Measurements from ENCODE around the gene SLC16A4.

SLC16A4 gene

DNA sequence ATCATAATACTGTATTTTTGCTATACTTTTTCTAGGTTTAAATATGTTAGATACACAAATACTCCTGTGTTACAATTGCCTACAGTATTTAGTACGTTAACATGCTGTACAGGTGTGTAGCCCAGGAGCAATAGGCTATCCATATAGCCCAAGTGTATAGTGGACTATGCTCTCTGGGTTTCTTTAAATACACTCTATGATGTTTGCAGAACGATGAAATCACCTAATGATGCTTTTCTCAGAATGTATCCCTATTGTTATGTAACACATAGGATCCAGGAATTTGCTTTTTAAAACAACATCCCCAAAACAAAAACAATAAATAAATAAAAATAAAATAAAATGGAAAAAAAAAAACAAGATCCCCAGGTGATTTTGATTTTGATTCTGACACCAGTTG lies 69.8 kb downstream of the SLC16A4 start:
- DNase-seq = no peak

DNA sequence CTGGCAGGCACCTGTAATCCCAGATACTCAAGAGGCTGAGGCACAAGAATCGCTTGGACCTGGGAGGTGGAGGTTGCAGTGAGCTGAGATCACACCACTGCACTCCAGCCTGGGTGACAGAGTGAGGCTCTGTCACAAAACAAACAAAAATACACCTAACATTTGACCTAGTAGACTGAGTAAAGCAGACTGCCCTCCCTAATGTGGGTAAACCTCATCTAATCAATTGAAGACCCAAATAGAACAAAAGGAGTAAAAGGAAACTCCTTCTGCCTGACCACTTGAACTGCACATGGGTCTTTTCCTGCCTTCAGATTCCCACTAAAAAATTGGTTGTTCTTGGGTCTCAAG lies 70.7 kb downstream of the SLC16A4 start:
- no peak for DNase-seq

DNA sequence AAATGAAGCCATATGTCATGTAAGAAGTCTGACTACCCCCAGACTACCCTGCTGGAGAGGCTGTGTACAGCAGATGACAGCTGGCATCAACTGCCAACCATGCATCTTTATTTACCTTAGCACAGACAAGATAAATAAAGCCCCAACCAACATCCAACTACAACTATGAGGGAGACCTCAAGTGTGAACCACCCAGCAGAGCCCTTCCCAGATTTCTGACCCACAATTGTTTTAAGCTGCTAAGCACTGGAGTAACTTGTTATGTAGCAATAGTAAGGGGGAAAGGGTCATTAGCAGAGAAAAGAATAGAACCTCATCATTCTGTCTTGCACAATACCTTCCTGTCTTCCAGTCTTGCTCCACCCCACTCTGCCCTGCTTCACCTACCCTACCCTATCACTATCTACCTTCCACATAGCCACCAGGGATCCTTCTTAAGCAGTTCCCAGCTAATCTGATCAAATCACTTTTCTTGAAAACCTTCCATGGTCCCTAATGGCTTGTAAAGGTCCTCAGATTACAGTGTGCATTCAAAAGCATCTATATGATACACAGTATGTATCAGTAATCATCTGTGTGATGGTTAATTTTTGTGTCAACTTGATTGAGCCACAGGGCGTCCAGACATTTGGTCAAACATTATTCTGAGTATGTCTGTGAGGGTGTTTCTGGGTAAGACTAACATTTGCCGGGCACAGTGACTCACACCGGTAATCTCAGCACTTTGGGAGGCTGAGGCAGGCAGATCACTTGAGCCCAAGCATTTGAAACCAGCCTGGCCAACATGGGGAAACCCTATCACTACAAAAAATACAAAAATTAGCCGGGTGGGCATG lies 71.3 kb downstream of the SLC16A4 start:
- no peak for DNase-seq

DNA sequence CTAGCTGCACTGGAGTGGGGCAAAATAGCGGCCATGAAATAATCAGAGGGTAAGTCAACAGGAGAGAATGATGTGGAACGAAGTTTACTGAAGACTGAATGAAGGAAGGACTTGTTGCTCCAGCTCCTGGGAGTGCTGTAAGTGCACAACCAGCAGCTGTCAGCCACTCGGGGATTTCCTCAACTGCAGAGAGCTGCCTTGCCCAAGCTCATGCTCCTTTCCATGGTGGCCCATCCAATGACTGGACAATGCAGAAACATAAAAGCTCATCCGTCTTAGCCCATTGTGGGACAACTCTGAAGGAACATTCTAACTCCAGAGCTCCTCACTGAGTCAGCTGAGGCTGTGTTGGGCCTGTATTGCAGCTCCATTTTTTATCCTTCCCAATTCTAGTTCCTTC lies 72.8 kb downstream of the SLC16A4 start:
- no peak for DNase-seq

DNA sequence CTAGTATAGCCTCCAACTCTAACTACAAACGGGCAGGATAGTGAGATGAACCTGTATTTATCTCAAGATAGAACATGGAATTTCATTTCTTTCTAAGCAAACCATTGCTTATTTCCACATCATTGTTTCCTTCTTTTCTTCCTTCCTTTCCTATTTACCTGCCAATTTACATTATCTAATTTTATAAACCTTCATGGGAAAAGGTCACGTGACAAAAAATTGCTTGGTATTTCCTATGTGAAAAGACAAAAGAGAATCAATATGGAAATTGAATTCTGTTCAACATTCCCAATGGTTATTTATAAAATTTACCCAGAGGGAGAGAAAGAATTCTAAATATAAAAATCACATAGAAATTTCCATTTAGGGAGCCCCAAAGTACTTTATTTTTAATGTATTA lies 74.1 kb downstream of the SLC16A4 start:
- DNase-seq = no peak
